ENCODE measurements around the gene KNL1.
"Not testable (repeated sequence)": the region's sequence is repeated elsewhere in the genome, so short reads cannot be mapped to it uniquely, and the experiment has no call there.

DNA sequence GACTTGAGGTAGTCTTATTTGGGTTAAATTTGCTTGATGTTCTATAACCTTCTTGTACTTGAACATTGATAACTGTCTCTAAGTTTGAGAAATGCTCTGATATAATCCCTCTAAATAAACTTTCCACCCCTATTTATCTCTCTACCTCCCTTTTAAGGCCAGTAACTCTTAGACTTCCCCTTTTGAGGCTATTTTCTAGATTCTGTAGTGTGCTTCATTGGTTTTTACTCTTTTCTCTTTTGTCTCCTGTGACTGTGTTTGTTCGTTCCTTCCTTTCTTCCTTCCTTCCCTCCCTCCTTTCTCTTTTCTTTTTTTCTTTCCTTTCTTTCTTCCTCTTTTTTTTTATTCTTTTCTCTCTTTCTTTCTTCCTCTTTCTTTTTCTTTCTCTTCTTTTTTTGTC, 86.9 kb downstream of the KNL1 start:
- TF ChIP-seq CTCF (IDR thresholded peaks at IDR 0.05; ENCODE audit: borderline replicate concordance, extremely low read depth, low read length, poor library complexity, severe bottlenecking); EZH2 (IDR thresholded peaks at IDR 0.05; ENCODE audit: borderline replicate concordance, low read depth, low read length, severe bottlenecking): not testable (repeated sequence)

Data from DND-41 (cell line).